ENCODE measurements around the gene HNRNPA1. TPM values are rescaled to one million over a fixed set of nuclear protein-coding genes. Genes with fewer than 3 reads are reported as not detected.

Gene HNRNPA1
- total and polyA plus RNA-seq, 9 of the 15 experiments (the other 6 are each of a cell fraction or from before 2014, with no cell fraction given) = 1,166 to 2,703 (median 1,815) TPM

DNA sequence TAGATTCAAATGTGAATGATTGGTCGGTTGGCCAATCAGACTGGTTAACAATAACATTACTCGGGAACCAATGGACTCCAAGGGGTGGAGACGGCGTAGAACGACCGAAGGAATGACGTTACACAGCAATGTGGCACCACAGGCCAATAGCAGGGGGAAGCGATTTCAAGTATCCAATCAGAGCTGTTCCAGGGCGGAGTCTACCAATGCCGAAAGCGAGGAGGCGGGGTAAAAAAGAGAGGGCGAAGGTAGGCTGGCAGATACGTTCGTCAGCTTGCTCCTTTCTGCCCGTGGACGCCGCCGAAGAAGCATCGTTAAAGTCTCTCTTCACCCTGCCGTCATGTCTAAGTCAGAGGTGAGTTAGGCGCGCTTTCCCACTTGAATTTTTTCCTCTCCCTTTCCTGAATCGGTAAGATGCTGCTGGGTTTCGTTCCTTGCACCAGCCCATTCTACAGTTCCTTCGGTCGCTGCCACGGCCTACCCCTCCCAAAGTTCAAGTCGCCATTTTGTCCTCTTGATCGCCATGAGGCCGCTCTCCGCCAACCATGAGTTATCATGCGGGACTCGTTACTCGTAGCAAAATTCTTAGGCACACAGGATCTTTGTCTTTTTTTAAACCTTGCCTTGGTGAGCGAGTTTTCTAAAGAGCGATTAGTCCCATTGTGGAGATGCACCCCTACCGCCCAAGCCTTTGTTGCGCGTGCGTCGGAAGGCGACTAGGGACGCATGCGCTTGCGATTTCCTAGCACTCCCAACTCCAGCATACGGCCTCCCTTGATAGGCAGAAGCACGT is at the start of gene HNRNPA1 (continued):
- TF ChIP-seq NR2F6 (CRISPR knock-in tag; IDR thresholded peaks at IDR 0.05) = no peak
- no peak for TF ChIP-seq U2AF1 (optimal IDR thresholded peaks at IDR 0.05; ENCODE audit: low read depth, low read length)
- no peak for TF ChIP-seq XRCC4 (IDR thresholded peaks at IDR 0.05; ENCODE audit: extremely low read depth, insufficient read depth, insufficient read length)
- TF ChIP-seq, protein P1, sequence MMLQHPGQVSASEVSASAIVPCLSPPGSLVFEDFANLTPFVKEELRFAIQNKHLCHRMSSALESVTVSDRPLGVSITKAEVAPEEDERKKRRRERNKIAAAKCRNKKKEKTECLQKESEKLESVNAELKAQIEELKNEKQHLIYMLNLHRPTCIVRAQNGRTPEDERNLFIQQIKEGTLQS (IDR thresholded peaks at IDR 0.05) = peak; percentile 22; the same call in 1 of the 2 replicates
- TF ChIP-seq, protein P1 (CRISPR knock-in tag; conservative IDR thresholded peaks at IDR 0.05) = peak; percentile 74; the same call in 1 of the 2 replicates
- TF ChIP-seq NONO (IDR thresholded peaks at IDR 0.05; ENCODE audit: low read depth in 2 of 2, low read length in 1 of 2) = 0 out of 4 replicates have a peak, but pooled peaks have one; percentile 26 to 55
- TF ChIP-seq SIX5 (IDR thresholded peaks at IDR 0.05; ENCODE audit: borderline replicate concordance in 1 of 2, insufficient read depth in 1 of 2, low read depth in 1 of 2, low read length in 2 of 2) = no peak
- no peak for TF ChIP-seq PTRF (tag; IDR thresholded peaks at IDR 0.05)
- TF ChIP-seq ZFX (CRISPR knock-in tag; IDR thresholded peaks at IDR 0.05) = peak; percentile 96
- TF ChIP-seq FOSL1 (tag; conservative IDR thresholded peaks at IDR 0.05) = peak; percentile 51; the same call in 1 of the 2 replicates
- TF ChIP-seq ZNF696 (CRISPR knock-in tag; conservative IDR thresholded peaks at IDR 0.05) = no peak
- TF ChIP-seq, protein P2, sequence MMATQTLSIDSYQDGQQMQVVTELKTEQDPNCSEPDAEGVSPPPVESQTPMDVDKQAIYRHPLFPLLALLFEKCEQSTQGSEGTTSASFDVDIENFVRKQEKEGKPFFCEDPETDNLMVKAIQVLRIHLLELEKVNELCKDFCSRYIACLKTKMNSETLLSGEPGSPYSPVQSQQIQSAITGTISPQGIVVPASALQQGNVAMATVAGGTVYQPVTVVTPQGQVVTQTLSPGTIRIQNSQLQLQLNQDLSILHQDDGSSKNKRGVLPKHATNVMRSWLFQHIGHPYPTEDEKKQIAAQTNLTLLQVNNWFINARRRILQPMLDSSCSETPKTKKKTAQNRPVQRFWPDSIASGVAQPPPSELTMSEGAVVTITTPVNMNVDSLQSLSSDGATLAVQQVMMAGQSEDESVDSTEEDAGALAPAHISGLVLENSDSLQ (IDR thresholded peaks at IDR 0.05) = peak; percentile 99
- no peak; the same call in 1 of the 2 replicates for TF ChIP-seq SOX6 (IDR thresholded peaks at IDR 0.05)
- TF ChIP-seq SNIP1 (IDR thresholded peaks at IDR 0.05; ENCODE audit: low read depth) = no peak
- peak; percentile 22; the same call in 1 of the 2 replicates for TF ChIP-seq EHMT2 (IDR thresholded peaks at IDR 0.05)
- no peak for TF ChIP-seq SMARCC2 (IDR thresholded peaks at IDR 0.05; ENCODE audit: low read depth)
- no peak for TF ChIP-seq ARHGAP35 (IDR thresholded peaks at IDR 0.05; ENCODE audit: partially characterized antibody)
- TF ChIP-seq ZFP36 (IDR thresholded peaks at IDR 0.05; ENCODE audit: low read depth, low read length, partially characterized antibody) = no peak
- peak in 1 of 2 experiments; percentile 45; a peak in 1 of 4 replicates for TF ChIP-seq CSDE1 (IDR thresholded peaks at IDR 0.05)
- TF ChIP-seq, protein P3, sequence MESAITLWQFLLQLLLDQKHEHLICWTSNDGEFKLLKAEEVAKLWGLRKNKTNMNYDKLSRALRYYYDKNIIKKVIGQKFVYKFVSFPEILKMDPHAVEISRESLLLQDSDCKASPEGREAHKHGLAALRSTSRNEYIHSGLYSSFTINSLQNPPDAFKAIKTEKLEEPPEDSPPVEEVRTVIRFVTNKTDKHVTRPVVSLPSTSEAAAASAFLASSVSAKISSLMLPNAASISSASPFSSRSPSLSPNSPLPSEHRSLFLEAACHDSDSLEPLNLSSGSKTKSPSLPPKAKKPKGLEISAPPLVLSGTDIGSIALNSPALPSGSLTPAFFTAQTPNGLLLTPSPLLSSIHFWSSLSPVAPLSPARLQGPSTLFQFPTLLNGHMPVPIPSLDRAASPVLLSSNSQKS (CRISPR knock-in tag; IDR thresholded peaks at IDR 0.05) = no peak
- TF ChIP-seq HLTF (IDR thresholded peaks at IDR 0.05) = peak; percentile 74; the same call in 1 of the 2 replicates
- TF ChIP-seq HDAC8 (tag; IDR thresholded peaks at IDR 0.05) = peak; percentile 70; the same call in 1 of the 2 replicates
- TF ChIP-seq, protein P4, sequence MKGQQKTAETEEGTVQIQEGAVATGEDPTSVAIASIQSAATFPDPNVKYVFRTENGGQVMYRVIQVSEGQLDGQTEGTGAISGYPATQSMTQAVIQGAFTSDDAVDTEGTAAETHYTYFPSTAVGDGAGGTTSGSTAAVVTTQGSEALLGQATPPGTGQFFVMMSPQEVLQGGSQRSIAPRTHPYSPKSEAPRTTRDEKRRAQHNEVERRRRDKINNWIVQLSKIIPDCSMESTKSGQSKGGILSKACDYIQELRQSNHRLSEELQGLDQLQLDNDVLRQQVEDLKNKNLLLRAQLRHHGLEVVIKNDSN (CRISPR knock-in tag; IDR thresholded peaks at IDR 0.05) = peak; percentile 44
- TF ChIP-seq, protein P5, sequence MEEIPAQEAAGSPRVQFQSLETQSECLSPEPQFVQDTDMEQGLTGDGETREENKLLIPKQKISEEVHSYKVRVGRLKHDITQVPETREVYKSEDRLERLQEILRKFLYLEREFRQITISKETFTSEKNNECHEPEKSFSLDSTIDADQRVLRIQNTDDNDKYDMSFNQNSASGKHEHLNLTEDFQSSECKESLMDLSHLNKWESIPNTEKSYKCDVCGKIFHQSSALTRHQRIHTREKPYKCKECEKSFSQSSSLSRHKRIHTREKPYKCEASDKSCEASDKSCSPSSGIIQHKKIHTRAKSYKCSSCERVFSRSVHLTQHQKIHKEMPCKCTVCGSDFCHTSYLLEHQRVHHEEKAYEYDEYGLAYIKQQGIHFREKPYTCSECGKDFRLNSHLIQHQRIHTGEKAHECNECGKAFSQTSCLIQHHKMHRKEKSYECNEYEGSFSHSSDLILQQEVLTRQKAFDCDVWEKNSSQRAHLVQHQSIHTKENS (CRISPR knock-in tag; IDR thresholded peaks at IDR 0.05) = no peak

Data from K562 (cell line).